Activated T-helper 2 cell treated with anti-CD3 and anti-CD28 coated beads, Interferon-gamma antibody, Interleukin-2, Interleukin-4, amounts not matched to agents 10 μg/mL and 5 μg/mL and 100 μg/mL, durations not matched to agents 14 hours and 24 hours and 36 hours (primary cell): ENCODE data around the gene DIRAS1. TPM values are rescaled to one million over a fixed set of nuclear protein-coding genes. Genes with fewer than 3 reads are reported as not detected.

Experiments
- DNase-seq: peaks from one replicate; pipeline ENCODE4 v3.0.0; 2021; ENCODE audit warnings: low spot score
- H3K27ac Mint-ChIP-seq: one replicate; pipeline ENCODE4 v1.8.0; 2021; ENCODE audit warnings: mixed read lengths
- H3K27me3 Mint-ChIP-seq: one replicate; pipeline ENCODE4 v1.8.0; 2021; ENCODE audit warnings: low read depth, mixed read lengths
- H3K36me3 Mint-ChIP-seq: one replicate; pipeline ENCODE4 v1.8.0; 2021; ENCODE audit warnings: low read depth, mixed read lengths
- H3K4me1 Mint-ChIP-seq: one replicate; pipeline ENCODE4 v1.8.0; 2021; ENCODE audit warnings: low read depth, mixed read lengths
- H3K4me3 Mint-ChIP-seq: one replicate; pipeline ENCODE4 v1.8.0; 2021; ENCODE audit warnings: low read depth, mild to moderate bottlenecking, moderate library complexity, mixed read lengths
- H3K9me3 Mint-ChIP-seq: one replicate; pipeline ENCODE4 v1.8.0; 2021; ENCODE audit warnings: mixed read lengths
- intact Hi-C: fragments of 100-400 bp; cut with micrococcal nuclease; formaldehyde crosslinking; loops from one replicate; pipeline ENCODE4 v1.15.1; 2023
- total RNA-seq: library from RNA; stranded (reverse); gene quantifications from 2 replicates; pipeline ENCODE4 v1.2.3, GENCODE V29; 2022

The DIRAS1 gene
- total RNA-seq, 1 donor from 2014 or later, result 0.39 TPM

GRCh38 chr19:2703691-2704216, 17.4 kb downstream of the DIRAS1 start:
- H3K27ac Mint-ChIP-seq, result no peak overlapping the region
- H3K36me3 Mint-ChIP-seq, result no peaks in the 10 kb centered on the region
- H3K4me1 Mint-ChIP-seq, result peaks cover 4% of the 10 kb centered on the region
- no peaks in the 10 kb centered on the region for H3K9me3 Mint-ChIP-seq
- H3K27me3 Mint-ChIP-seq, result peaks cover 7% of the 10 kb centered on the region
- intact Hi-C loops, result no loop called here
- no peak for DNase-seq
- H3K4me3 Mint-ChIP-seq, result no peak overlapping the region

- peaks cover 4% of the 10 kb centered on the region for H3K4me1 Mint-ChIP-seq
- no peak overlapping the region for H3K27ac Mint-ChIP-seq
- H3K9me3 Mint-ChIP-seq, result no peaks in the 10 kb centered on the region
- peak overlapping the region; percentile 55 for H3K4me3 Mint-ChIP-seq
- H3K27me3 Mint-ChIP-seq, result peaks cover 7% of the 10 kb centered on the region
- intact Hi-C loops, result no loop called here
- no peak for DNase-seq
- H3K36me3 Mint-ChIP-seq, result no peaks in the 10 kb centered on the region
Measured at GRCh38 chr19:2703077-2703437, 18.1 kb downstream of the DIRAS1 start.

- intact Hi-C loops, result no loop called here
- Mint-ChIP-seq H3K4me1 (peaks cover 4% of the 10 kb centered on the region), H3K36me3 (no peaks in the 10 kb centered on the region), H3K4me3 (peak within 1 kb of the TSS; percentile 60), H3K27ac (no peak within 1 kb of the TSS), H3K27me3 (peaks cover 7% of the 10 kb centered on the region), H3K9me3 (no peaks in the 10 kb centered on the region)
- peak; percentile 88 for DNase-seq
Measured at GRCh38 chr19:2702170-2703076, 18.7 kb downstream of the DIRAS1 start, which contains the start of gene GNG7. GNG7 (minus strand) TSS chr19:2702694; CDS start chr19:2520688, 182,006 bp downstream.

GRCh38 chr19:2701361-2702169, 19.6 kb downstream of the DIRAS1 start:
- Mint-ChIP-seq H3K4me1 (peaks cover 4% of the 10 kb centered on the region), H3K27me3 (peaks cover 7% of the 10 kb centered on the region), H3K4me3 (peak overlapping the region; percentile 60), H3K9me3 (no peaks in the 10 kb centered on the region), H3K36me3 (no peaks in the 10 kb centered on the region), H3K27ac (no peak overlapping the region)
- intact Hi-C loops, result no loop called here
- DNase-seq, result no peak

- H3K4me3 Mint-ChIP-seq, result no peak overlapping the region
- peaks cover 4% of the 10 kb centered on the region for H3K4me1 Mint-ChIP-seq
- H3K27me3 Mint-ChIP-seq, result peaks cover 7% of the 10 kb centered on the region
- no peaks in the 10 kb centered on the region for H3K9me3 Mint-ChIP-seq
- no peak for DNase-seq
- H3K27ac Mint-ChIP-seq, result no peak overlapping the region
- no peaks in the 10 kb centered on the region for H3K36me3 Mint-ChIP-seq
- intact Hi-C loops, result no loop called here
Measured at GRCh38 chr19:2700660-2701360, 20.4 kb downstream of the DIRAS1 start.

- Mint-ChIP-seq H3K4me3 (no peak overlapping the region), H3K27me3 (peaks cover 7% of the 10 kb centered on the region), H3K9me3 (no peaks in the 10 kb centered on the region), H3K4me1 (peaks cover 4% of the 10 kb centered on the region), H3K27ac (no peak overlapping the region), H3K36me3 (no peaks in the 10 kb centered on the region)
- intact Hi-C loops, result no loop called here
- no peak for DNase-seq
Measured at GRCh38 chr19:2699413-2700140, 21.6 kb downstream of the DIRAS1 start.

GRCh38 chr19:2694196-2694595, 27.0 kb downstream of the DIRAS1 start:
- intact Hi-C loops, result no loop called here

GRCh38 chr19:2693492-2694160, 27.5 kb downstream of the DIRAS1 start:
- intact Hi-C loops, result no loop called here
- no peaks in the 10 kb centered on the region for H3K9me3 Mint-ChIP-seq
- peaks cover 2% of the 10 kb centered on the region for H3K27me3 Mint-ChIP-seq
- H3K4me3 Mint-ChIP-seq, result no peak overlapping the region
- no peak for DNase-seq
- no peak overlapping the region for H3K27ac Mint-ChIP-seq
- H3K4me1 Mint-ChIP-seq, result no peaks in the 10 kb centered on the region
- H3K36me3 Mint-ChIP-seq, result no peaks in the 10 kb centered on the region

More at GRCh38 chr19:2694196-2694595, 27.0 kb downstream of the DIRAS1 start:
- Mint-ChIP-seq H3K27me3 (peaks cover 2% of the 10 kb centered on the region), H3K36me3 (no peaks in the 10 kb centered on the region), H3K4me1 (no peaks in the 10 kb centered on the region), H3K4me3 (no peak overlapping the region), H3K27ac (no peak overlapping the region), H3K9me3 (no peaks in the 10 kb centered on the region)
- no peak for DNase-seq

- H3K4me1 Mint-ChIP-seq, result no peaks in the 10 kb centered on the region
- H3K36me3 Mint-ChIP-seq, result no peaks in the 10 kb centered on the region
- no peak overlapping the region for H3K4me3 Mint-ChIP-seq
- H3K27ac Mint-ChIP-seq, result no peak overlapping the region
- DNase-seq, result no peak
- H3K27me3 Mint-ChIP-seq, result peaks cover 2% of the 10 kb centered on the region
- intact Hi-C loops, result no loop called here
- no peaks in the 10 kb centered on the region for H3K9me3 Mint-ChIP-seq
Measured at GRCh38 chr19:2691951-2692350, 29.2 kb downstream of the DIRAS1 start.

GRCh38 chr19:2690856-2691255, 30.3 kb downstream of the DIRAS1 start:
- Mint-ChIP-seq H3K9me3 (no peaks in the 10 kb centered on the region), H3K4me1 (no peaks in the 10 kb centered on the region), H3K4me3 (no peak overlapping the region), H3K27me3 (peaks cover 2% of the 10 kb centered on the region), H3K27ac (no peak overlapping the region), H3K36me3 (no peaks in the 10 kb centered on the region)
- DNase-seq, result no peak
- intact Hi-C loops, result no loop called here

GRCh38 chr19:2686360-2686759, 34.8 kb downstream of the DIRAS1 start:
- Mint-ChIP-seq H3K36me3 (no peaks in the 10 kb centered on the region), H3K4me3 (no peak overlapping the region), H3K27ac (no peak overlapping the region), H3K9me3 (no peaks in the 10 kb centered on the region), H3K4me1 (no peaks in the 10 kb centered on the region), H3K27me3 (no peaks in the 10 kb centered on the region)
- DNase-seq, result no peak
- intact Hi-C loops, result no loop called here
